Breast epithelium (tissue), 3 donors: ENCODE data around the gene ADGRG3.

ENCODE experiments used
- POLR2A ChIP-seq: fragments of 450-650 bp; IDR thresholded peaks from one replicate; pipeline ENCODE4 v1.6.1; 2016; ENCODE audit warnings: antibody characterized with exemption, mild to moderate bottlenecking, moderate library complexity
- POLR2AphosphoS5 ChIP-seq, 3 donors: sonication (generic); formaldehyde crosslinking; IDR thresholded peaks; one replicate each; pipeline ENCODE4 v1.6.1; 2017; ENCODE audit warnings: antibody characterized with exemption in 3 of 3
- TF ChIP-seq, protein P1 (sequence below), 3 donors: fragments of 450-650 bp; IDR thresholded peaks; one replicate each; pipeline ENCODE4 v1.5.1; 2016 to 2017; ENCODE audit warnings: antibody characterized with exemption in 3 of 3, mild to moderate bottlenecking in 3 of 3, moderate library complexity in 3 of 3

DNA sequence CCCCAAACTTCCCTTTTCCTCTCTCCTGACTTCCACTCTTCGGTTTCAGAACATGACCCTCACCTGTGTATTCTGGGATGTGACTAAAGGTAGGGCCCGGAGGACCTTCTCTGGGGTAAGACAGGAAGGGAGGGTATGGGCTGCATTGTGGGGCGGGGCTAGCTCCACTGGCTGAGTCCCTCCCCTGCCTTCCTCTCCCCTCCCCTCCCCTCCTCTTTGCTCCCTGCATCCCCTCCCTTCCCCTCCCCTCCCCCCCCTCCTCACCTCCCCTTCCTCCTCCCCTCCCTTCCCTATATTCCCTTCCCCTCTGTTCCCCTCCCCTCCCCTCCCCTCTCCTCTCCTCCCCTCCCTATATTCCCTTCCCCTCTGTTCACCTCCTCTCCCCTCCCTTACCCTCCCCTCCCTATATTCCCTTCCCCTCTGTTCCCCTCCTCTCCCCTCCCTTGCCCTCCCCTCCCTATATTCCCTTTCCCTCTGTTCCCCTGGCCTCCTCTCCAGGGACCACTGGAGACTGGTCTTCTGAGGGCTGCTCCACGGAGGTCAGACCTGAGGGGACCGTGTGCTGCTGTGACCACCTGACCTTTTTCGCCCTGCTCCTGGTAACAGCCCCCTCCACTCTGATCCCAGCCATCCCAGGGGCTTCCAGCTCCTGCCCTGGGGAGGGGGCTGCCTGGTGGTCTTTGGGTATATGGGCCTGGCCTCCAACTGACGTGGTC is 11.8 kb downstream of the ADGRG3 start:
- TF ChIP-seq, protein P1, sequence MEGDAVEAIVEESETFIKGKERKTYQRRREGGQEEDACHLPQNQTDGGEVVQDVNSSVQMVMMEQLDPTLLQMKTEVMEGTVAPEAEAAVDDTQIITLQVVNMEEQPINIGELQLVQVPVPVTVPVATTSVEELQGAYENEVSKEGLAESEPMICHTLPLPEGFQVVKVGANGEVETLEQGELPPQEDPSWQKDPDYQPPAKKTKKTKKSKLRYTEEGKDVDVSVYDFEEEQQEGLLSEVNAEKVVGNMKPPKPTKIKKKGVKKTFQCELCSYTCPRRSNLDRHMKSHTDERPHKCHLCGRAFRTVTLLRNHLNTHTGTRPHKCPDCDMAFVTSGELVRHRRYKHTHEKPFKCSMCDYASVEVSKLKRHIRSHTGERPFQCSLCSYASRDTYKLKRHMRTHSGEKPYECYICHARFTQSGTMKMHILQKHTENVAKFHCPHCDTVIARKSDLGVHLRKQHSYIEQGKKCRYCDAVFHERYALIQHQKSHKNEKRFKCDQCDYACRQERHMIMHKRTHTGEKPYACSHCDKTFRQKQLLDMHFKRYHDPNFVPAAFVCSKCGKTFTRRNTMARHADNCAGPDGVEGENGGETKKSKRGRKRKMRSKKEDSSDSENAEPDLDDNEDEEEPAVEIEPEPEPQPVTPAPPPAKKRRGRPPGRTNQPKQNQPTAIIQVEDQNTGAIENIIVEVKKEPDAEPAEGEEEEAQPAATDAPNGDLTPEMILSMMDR (IDR thresholded peaks at IDR 0.05): no peak
- TF ChIP-seq POLR2A: no peak
- no peak for TF ChIP-seq POLR2AphosphoS5 (IDR thresholded peaks at IDR 0.05)
